Astrocyte (in vitro differentiated cells and primary cell): Measurements from ENCODE around the gene DYSF. TPM values are rescaled to one million over a fixed set of nuclear protein-coding genes. Genes with fewer than 3 reads are reported as not detected.
A peak's percentile ranks its signal among the peaks of the same experiment; 100 is the strongest.
"Not testable (repeated sequence)": the region's sequence is repeated elsewhere in the genome, so short reads cannot be mapped to it uniquely, and the experiment has no call there.

Experiments
- DNase-seq: peaks from one replicate; pipeline ENCODE4 v3.0.0-alpha.2; 2010; ENCODE audit warnings: low read depth
- FAIRE-seq: peaks from 2 replicates; lab custom pipeline; 2011; peaks lifted over from hg19 to GRCh38; lab: Jason Lieb, UNC
- H2AFZ ChIP-seq: 2 replicates; pipeline ENCODE4 v1.6.0; 2012; ENCODE audit warnings: low read depth, low read length, inconsistent platforms
- H3K27ac ChIP-seq: 2 replicates; pipeline ENCODE4 v1.5.1; 2011; ENCODE audit warnings: low read depth, low read length, inconsistent platforms
- H3K27me3 ChIP-seq: 2 replicates; pipeline ENCODE4 v1.6.0; 2011; ENCODE audit warnings: low read length, inconsistent platforms; ENCODE audit not compliant: insufficient read depth
- H3K36me3 ChIP-seq: 2 replicates; pipeline ENCODE4 v1.5.1; 2011; ENCODE audit warnings: low read length, inconsistent platforms; ENCODE audit not compliant: insufficient read depth
- H3K4me1 ChIP-seq: 2 replicates; pipeline ENCODE4 v1.5.1; 2011; ENCODE audit warnings: low read length, inconsistent platforms; ENCODE audit not compliant: insufficient read depth
- H3K4me2 ChIP-seq: 2 replicates; pipeline ENCODE4 v1.6.0; 2012; ENCODE audit warnings: low read length, inconsistent platforms
- H3K4me3 ChIP-seq: 2 replicates; pipeline ENCODE4 v1.5.1; 2011; ENCODE audit warnings: low read depth, mild to moderate bottlenecking, low read length, inconsistent platforms; ENCODE audit not compliant: insufficient read depth
- H3K79me2 ChIP-seq: 2 replicates; pipeline ENCODE4 v1.6.0; 2012; ENCODE audit warnings: mild to moderate bottlenecking, low read length, inconsistent platforms; ENCODE audit not compliant: insufficient read depth
- H3K9ac ChIP-seq: 2 replicates; pipeline ENCODE4 v1.6.0; 2012; ENCODE audit warnings: mild to moderate bottlenecking, low read length, inconsistent platforms
- H3K9me3 ChIP-seq: 2 replicates; pipeline ENCODE4 v1.5.1; 2012; ENCODE audit warnings: low read depth, mild to moderate bottlenecking, low read length, inconsistent platforms; ENCODE audit not compliant: insufficient read depth
- H4K20me1 ChIP-seq: 2 replicates; pipeline ENCODE4 v1.6.0; 2012; ENCODE audit warnings: low read length, inconsistent platforms; ENCODE audit not compliant: insufficient read depth
- H3K27ac Mint-ChIP-seq: one replicate; pipeline ENCODE4 v1.8.0; 2021; ENCODE audit warnings: mild to moderate bottlenecking, mixed read lengths; ENCODE audit not compliant: unreplicated experiment
- H3K27me3 Mint-ChIP-seq: one replicate; pipeline ENCODE4 v1.8.0; 2021; ENCODE audit warnings: low read depth, mixed read lengths; ENCODE audit not compliant: unreplicated experiment
- H3K36me3 Mint-ChIP-seq: one replicate; pipeline ENCODE4 v1.8.0; 2021; ENCODE audit warnings: low read depth, mixed read lengths; ENCODE audit not compliant: unreplicated experiment
- H3K4me1 Mint-ChIP-seq: one replicate; pipeline ENCODE4 v1.8.0; 2021; ENCODE audit warnings: low read depth, mixed read lengths; ENCODE audit not compliant: unreplicated experiment
- H3K4me3 Mint-ChIP-seq: one replicate; pipeline ENCODE4 v1.8.0; 2021; ENCODE audit warnings: mild to moderate bottlenecking, moderate library complexity, mixed read lengths; ENCODE audit not compliant: unreplicated experiment
- H3K9me3 Mint-ChIP-seq: one replicate; pipeline ENCODE4 v1.8.0; 2021; ENCODE audit warnings: mild to moderate bottlenecking, mixed read lengths; ENCODE audit not compliant: unreplicated experiment
- EZH2 ChIP-seq: IDR thresholded peaks from 2 replicates; pipeline ENCODE4 v1.6.1; 2012; ENCODE audit warnings: mild to moderate bottlenecking, low read length, inconsistent platforms; ENCODE audit not compliant: insufficient read depth
- total RNA-seq: library from RNA; stranded (reverse); gene quantifications from 2 replicates; pipeline ENCODE4 v1.2.1, GENCODE V29; 2021
- TF ChIP-seq, protein P1 (sequence below): IDR thresholded peaks from 2 replicates; pipeline ENCODE4 v1.5.1; 2011; ENCODE audit warnings: low read depth, mild to moderate bottlenecking, inconsistent platforms, low read length, moderate library complexity; ENCODE audit not compliant: insufficient read depth

DYSF gene
- total RNA-seq, 1 donor from 2014 or later = 123 TPM

- Histone ChIP-seq H3K36me3 (peaks cover 30% of the 10 kb centered on the region), H3K79me2 (no peaks in the 10 kb centered on the region), H4K20me1 (peaks cover 8% of the 10 kb centered on the region), H3K4me3 (no peak overlapping the region), H3K4me2 (no peak overlapping the region), H3K27me3 (no peaks in the 10 kb centered on the region), H2AFZ (no peak overlapping the region), H3K9me3 (no peaks in the 10 kb centered on the region), H3K27ac (no peak overlapping the region), H3K9ac (no peak overlapping the region), H3K4me1 (no peaks in the 10 kb centered on the region)
- H3K9me3 Mint-ChIP-seq = no peaks in the 10 kb centered on the region
- peaks cover 23% of the 10 kb centered on the region for H3K36me3 Mint-ChIP-seq
- no peak for FAIRE-seq
- no peak for TF ChIP-seq EZH2
- TF ChIP-seq, protein P1, sequence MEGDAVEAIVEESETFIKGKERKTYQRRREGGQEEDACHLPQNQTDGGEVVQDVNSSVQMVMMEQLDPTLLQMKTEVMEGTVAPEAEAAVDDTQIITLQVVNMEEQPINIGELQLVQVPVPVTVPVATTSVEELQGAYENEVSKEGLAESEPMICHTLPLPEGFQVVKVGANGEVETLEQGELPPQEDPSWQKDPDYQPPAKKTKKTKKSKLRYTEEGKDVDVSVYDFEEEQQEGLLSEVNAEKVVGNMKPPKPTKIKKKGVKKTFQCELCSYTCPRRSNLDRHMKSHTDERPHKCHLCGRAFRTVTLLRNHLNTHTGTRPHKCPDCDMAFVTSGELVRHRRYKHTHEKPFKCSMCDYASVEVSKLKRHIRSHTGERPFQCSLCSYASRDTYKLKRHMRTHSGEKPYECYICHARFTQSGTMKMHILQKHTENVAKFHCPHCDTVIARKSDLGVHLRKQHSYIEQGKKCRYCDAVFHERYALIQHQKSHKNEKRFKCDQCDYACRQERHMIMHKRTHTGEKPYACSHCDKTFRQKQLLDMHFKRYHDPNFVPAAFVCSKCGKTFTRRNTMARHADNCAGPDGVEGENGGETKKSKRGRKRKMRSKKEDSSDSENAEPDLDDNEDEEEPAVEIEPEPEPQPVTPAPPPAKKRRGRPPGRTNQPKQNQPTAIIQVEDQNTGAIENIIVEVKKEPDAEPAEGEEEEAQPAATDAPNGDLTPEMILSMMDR = no peak
- H3K4me3 Mint-ChIP-seq = peak overlapping the region; percentile 7
- peaks cover 21% of the 10 kb centered on the region for H3K4me1 Mint-ChIP-seq
- DNase-seq = no peak
- no peaks in the 10 kb centered on the region for H3K27me3 Mint-ChIP-seq
- no peak overlapping the region for H3K27ac Mint-ChIP-seq
Observed at GRCh38 chr2:71423817-71424420, 29.4 kb upstream of the DYSF start.

GRCh38 chr2:71426721-71427120 is 26.6 kb upstream of the DYSF start:
- Mint-ChIP-seq H3K27me3 (no peaks in the 10 kb centered on the region), H3K9me3 (no peaks in the 10 kb centered on the region), H3K4me3 (no peak overlapping the region), H3K4me1 (peaks cover 18% of the 10 kb centered on the region), H3K36me3 (peaks cover 25% of the 10 kb centered on the region), H3K27ac (no peak overlapping the region)
- no peaks in the 10 kb centered on the region for H3K27me3 ChIP-seq
- FAIRE-seq (no peak), DNase-seq (no peak)
- H3K79me2 ChIP-seq = no peaks in the 10 kb centered on the region
- no peaks in the 10 kb centered on the region for H3K4me1 ChIP-seq
- H4K20me1 ChIP-seq = peaks cover 8% of the 10 kb centered on the region
- H3K9me3 ChIP-seq = no peaks in the 10 kb centered on the region
- H3K4me3 ChIP-seq = no peak overlapping the region
- no peak overlapping the region for H3K9ac ChIP-seq
- no peak for TF ChIP-seq EZH2
- TF ChIP-seq, protein P1 = no peak
- H3K27ac ChIP-seq = no peak overlapping the region
- H3K36me3 ChIP-seq = peaks cover 43% of the 10 kb centered on the region
- no peak overlapping the region for H2AFZ ChIP-seq
- no peak overlapping the region for H3K4me2 ChIP-seq

DNA sequence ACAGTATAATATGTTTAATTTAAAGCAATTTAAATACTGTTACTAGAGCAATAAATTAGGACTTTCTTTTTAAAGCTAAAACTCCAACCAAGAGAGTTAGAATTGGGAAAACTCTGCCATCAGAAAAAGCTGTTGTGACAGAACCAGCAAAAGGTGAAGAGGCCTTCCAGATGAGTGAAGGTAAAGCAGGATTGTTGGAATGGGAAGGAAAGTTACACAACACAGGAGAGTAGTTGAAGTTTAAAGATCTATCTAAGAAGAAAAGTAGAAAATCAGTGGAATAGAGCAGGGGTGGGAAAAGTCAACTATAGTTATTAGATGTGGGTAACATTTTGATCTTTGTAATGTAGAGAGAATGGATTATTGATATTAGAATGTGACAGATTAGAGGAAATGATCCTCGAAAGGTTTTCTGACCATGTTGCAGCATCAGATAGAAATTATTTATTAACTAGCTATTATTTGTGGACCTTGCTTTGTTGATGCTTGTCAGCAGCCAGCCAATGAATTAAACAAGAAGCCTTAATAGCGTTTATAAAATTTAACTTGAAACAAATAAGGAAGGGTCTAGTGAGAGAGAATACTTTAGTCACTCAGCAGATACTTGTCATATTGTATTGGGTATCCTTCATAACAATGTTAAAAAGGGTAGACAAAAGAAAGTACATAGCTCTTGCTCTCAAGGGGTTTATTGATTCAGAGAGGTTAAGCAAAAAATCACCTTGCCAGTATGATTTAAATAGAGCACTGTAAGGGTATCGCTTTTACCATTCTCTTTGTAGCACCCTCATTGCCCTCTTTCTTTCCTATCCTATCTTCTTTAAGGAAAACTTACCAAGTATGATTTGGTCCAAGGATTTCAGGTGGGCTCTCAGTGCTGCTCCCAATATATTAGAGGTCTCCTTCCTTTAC is 24.6 kb upstream of the DYSF start:
- Mint-ChIP-seq H3K4me3 (no peak overlapping the region), H3K9me3 (no peaks in the 10 kb centered on the region), H3K36me3 (peaks cover 27% of the 10 kb centered on the region), H3K4me1 (peaks cover 10% of the 10 kb centered on the region), H3K27ac (no peak overlapping the region), H3K27me3 (no peaks in the 10 kb centered on the region)
- Histone ChIP-seq H3K4me2 (no peak overlapping the region), H3K27ac (no peak overlapping the region), H3K36me3 (peaks cover 39% of the 10 kb centered on the region), H3K79me2 (no peaks in the 10 kb centered on the region), H3K4me3 (no peak overlapping the region), H3K9ac (no peak overlapping the region), H4K20me1 (peaks cover 2% of the 10 kb centered on the region), H3K27me3 (no peaks in the 10 kb centered on the region), H2AFZ (no peak overlapping the region), H3K9me3 (no peaks in the 10 kb centered on the region), H3K4me1 (no peaks in the 10 kb centered on the region)
- DNase-seq (no peak), FAIRE-seq (no peak)
- TF ChIP-seq EZH2 = no peak

- H3K4me3 ChIP-seq, H3K9me3 ChIP-seq, H2AFZ ChIP-seq, H3K4me1 ChIP-seq, H3K4me1 Mint-ChIP-seq, H3K4me2 ChIP-seq, H3K79me2 ChIP-seq, FAIRE-seq, H4K20me1 ChIP-seq, H3K9me3 Mint-ChIP-seq, H3K36me3 ChIP-seq, H3K27me3 ChIP-seq, DNase-seq, H3K27ac ChIP-seq, H3K4me3 Mint-ChIP-seq, H3K9ac ChIP-seq, H3K27ac Mint-ChIP-seq, H3K27me3 Mint-ChIP-seq: not testable (repeated sequence)
- H3K36me3 Mint-ChIP-seq = peaks cover 13% of the 10 kb centered on the region
Observed at GRCh38 chr2:71445142-71445541, 8.2 kb upstream of the DYSF start.
